Left renal pelvis (tissue), 4 donors: ENCODE measurements around the gene DBNL. TPM values are rescaled to one million over a fixed set of nuclear protein-coding genes. Genes with fewer than 3 reads are reported as not detected.

Experiments
- DNase-seq, 4 donors: peaks; one replicate each; pipeline ENCODE4 v3.0.0-alpha.2; 2013; ENCODE audit warnings: low read depth in 4 of 4, low spot score in 3 of 4
- polyA plus RNA-seq, 4 donors: library from polyadenylated mRNA; unstranded; fragments of 120-200 nt; gene quantifications; one replicate each; pipeline ENCODE4 v1.2.1, GENCODE V29; 2013; ENCODE audit not compliant: insufficient read length in 4 of 4

DBNL gene
- polyA plus RNA-seq, 4 donors = 58.3 to 78.7 (median 64.2) TPM

GRCh38 chr7:44060948-44061644 is 16.6 kb downstream of the DBNL start:
- DNase-seq = no peak

DNA sequence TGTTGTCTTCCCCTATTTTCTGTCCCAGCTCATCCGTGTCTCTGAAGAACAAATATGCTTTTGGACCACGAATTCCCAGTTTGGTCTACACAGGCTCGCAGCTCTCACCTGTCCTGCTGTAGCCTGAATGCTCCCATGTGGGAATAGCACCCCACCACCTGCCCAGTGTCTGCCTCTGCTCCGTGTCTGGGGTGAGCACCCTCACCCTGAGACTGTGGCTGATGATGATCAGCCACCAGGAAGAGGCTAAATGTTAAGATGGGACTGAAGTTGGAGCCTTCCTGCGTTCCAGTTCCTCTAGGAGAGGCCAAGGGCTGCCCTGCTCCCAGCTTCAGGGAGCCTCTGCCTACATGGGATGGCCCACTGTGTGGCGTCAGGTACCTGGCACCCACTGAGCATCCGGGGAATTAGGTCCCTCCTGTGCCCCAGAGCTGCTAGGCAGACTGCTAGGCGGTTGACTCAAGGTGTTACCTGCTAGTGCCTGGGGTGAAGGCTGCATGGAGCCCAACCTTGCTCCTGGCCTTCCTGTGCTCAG is 17.2 kb downstream of the DBNL start:
- DNase-seq = no peak

DNA sequence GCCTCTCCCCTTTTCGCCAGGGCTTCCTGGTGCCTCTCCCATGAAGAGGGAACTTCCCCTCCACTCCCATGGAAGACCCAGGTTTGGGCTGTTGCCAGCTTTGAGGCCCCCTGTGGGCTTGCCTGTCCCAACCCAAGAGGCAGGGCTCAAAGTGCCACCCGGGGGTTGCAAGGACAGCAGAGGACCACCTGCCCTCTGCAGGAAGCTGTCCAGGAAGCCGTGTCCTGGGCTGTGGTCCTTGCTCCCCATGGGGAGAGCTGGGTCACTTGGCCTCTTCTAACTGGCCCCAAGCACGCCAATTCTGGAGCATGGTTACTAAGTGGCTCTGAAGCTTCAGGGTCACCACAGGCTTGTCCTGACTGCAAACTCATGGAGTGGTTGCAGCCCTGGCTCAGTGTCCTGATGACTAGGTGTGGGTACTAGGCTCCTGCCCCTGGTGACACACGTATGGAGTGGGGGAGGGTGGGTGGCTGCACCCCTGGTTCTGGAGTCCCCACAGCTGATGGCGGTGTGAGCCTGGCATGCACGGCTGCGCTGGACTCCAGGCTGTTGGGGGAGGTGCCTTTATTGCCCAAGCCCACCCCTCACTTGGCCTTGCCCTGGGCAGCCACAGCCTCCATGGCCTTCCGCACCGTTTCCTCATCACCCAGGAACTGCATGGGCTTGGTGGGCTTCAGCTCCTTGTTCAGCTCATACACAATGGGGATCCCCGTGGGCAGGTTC is 17.8 kb downstream of the DBNL start:
- DNase-seq = no peak

- DNase-seq = no peak
Observed at GRCh38 chr7:44062903-44063295, 18.4 kb downstream of the DBNL start.

DNA sequence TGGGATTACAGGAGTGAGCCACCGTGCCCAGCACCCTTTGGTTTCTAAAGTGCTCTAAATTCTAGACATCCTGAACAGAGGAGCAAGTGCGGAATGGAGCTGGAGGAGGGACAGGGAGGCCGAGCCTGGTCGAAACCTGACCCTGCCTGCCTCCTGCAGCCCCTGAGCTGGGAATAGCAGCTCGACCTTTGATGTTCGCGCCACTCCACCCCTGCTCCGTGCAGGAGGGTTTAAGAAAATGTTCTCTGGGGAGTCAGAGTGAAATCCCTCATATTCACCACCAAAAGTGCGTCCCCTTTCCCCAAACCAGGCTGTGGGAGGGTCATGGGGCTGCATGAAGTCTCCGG is 19.0 kb downstream of the DBNL start:
- DNase-seq = no peak

- no peak for DNase-seq
Observed at GRCh38 chr7:44063894-44064651, 19.6 kb downstream of the DBNL start.

DNA sequence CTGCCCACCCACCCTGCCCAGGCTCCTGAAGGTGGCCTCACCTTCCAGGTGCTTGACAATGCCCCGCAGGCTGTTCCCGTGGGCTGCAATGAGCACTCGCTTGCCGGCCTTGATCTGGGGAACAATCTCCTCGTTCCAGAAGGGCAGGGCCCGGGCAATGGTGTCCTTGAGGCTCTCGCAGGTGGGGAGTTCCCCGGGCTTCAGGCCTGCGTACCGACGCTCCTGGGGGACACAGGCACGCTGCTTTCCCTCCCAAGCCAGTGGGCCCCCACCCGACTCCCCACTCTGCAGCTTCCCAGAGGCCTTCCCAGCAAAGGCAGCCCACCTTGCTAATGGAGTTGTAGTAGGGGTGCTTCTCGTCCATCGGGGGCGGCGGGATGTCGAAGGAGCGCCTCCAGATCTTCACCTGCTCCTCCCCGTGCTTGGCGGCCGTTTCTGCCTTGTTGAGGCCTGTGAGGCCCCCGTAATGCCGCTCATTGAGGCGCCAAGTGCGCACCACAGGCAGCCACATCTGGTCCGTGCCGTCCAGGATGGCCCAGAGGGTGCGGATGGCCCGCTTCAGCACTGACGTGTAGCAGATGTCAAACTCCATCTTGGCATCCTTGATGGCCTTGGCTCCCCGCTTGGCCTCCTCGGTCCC is 20.4 kb downstream of the DBNL start:
- no peak for DNase-seq

GRCh38 chr7:44065431-44066110 is 21.1 kb downstream of the DBNL start, which contains the start of gene PGAM2:
PGAM2 (minus strand) TSS chr7:44065567; CDS start chr7:44065529, 38 bp downstream.
- DNase-seq = no peak

GRCh38 chr7:44066111-44066460 is 21.6 kb downstream of the DBNL start:
- DNase-seq = no peak

- no peak for DNase-seq
Observed at GRCh38 chr7:44066494-44067063, 22.1 kb downstream of the DBNL start.

- no peak for DNase-seq
Observed at GRCh38 chr7:44067064-44067951, 22.8 kb downstream of the DBNL start.

GRCh38 chr7:44068054-44068453 is 23.6 kb downstream of the DBNL start:
- no peak for DNase-seq

DNA sequence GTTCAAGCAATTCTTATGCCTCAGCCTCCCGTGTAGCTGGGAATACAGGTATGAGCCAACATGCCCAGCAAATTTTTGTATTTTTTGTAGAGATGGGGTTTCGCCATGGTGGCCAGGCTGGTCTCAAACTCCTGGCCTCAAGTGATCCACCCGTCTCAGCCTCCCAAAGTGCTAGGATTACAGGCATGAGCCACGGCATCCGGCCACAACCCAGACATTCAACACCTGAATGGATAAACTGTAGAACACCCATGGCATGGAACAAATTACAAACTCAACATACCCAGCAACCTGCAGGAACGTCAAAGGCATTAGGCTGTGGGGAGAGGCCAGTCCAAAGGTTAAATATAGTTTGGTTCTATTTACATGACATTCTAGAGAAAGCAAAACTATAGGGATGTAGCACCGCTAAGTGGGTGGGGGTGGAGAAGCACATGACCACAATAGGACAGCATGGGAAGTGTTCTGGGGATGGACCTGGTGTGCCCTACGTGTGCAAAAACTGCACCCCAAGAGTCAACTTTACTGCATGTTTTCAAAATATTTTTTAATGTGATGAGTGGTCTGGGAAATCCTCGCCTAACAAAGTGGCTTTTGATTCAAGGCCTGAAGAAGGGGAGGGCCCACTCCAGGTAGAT is 27.3 kb downstream of the DBNL start:
- no peak for DNase-seq

GRCh38 chr7:44072364-44073231 is 28.1 kb downstream of the DBNL start:
- DNase-seq = no peak

GRCh38 chr7:44073664-44074348 is 29.3 kb downstream of the DBNL start:
- no peak for DNase-seq

DNA sequence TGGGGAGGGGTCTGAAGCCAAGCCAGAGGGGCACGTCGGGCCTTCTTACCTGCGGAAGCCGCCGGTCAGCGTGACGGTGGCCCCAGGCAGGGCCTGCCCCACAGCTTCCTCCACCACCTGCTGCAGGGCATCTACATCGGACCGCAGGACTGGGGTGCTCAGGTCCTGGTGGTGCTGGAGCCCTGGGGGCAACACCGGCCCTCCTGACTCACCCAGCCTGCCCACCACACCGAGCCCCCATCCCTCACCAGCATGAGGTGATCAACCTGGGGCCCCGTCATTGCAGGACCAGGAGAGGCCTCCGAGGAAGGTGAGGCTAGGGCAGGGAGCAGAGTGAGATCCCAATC is 29.8 kb downstream of the DBNL start:
- no peak for DNase-seq
